NCI-H2081 treated with DMSO at 0.1 percent for 48 hours (cell line): ENCODE measurements around the gene LMBRD2.
"Not testable (repeated sequence)": the region's sequence is repeated elsewhere in the genome, so short reads cannot be mapped to it uniquely, and the experiment has no call there.

Source experiments
- DNase-seq: peaks from one replicate; lab custom pipeline; 2025; lab: John Stamatoyannopoulos, UW

The LMBRD2 gene

DNA sequence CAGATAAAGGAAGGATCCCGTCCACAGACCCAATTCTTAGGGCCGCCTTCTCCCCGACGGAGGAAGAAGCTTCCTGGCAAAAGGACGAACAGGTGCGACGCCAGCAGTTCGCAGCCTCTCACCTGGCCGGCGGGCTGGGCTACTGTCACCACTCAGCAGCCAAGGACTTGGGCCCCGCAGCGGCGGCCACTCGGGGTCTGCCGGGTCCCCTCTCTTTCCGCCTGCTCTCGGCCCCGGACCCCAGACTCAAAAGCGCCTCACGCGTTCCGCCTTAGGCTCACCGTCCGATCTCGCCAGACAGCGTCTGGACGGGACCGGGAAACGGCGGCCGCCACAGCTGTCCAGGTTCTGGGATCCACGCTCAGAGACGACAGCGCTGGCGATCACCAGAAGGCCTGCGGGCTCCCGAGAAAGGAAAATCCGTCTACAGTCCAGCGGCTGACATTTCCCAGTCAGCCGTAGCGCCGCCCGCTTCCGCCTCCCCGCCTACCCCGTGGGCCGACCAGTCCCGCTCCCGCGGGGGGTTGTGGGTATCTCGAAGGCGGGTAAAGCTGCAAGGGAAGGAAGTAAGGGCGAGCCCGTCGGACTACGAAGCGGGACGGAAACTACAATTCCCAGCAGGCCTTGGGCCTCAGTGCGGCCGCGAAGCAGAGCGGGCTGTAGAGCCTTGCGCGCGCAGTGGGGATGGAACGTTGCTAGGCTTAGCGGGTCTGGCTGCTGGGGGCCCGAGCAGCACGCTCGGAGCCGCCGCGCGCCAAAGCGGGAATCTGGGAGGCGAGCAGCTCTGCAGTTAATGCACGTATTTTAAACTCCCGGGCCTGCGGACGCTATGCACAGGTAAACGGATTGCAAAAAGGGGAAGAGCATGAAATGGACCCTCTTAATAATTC is at the start of gene LMBRD2, which contains the start of gene SKP2:
TSS of gene LMBRD2 (minus strand) at position 454 of the 890 bp plus-strand sequence. CDS start 8,538 bp downstream, outside the sequence.
TSS of gene SKP2 (plus strand) at position 678 of the 890 bp plus-strand sequence. CDS start at position 830, 152 bp downstream.
- DNase-seq = peak; percentile 99

DNA sequence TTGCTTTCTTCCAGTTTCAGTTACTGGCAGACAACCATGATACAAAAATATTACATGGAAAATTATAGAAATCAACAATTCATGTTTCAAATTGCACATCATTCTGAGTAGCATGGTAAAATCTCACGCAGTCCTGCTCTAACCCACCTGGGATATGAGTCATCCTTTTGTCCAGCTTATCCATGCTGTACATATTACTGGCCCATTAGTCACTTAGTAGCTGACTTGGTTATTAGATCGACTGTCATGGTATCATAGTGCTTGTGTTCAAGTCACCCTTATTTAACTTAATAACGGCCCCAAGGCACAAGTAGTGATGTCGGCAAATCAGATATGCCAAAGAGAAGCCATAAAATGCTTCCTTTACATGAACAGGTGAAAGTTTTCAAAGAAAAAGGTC is 48.8 kb upstream of the LMBRD2 start:
- no peak for DNase-seq

- DNase-seq = no peak
These were observed 47.9 kb upstream of the LMBRD2 start for GRCh38 chr5:36199620-36200019.

GRCh38 chr5:36198783-36199182 is 47.1 kb upstream of the LMBRD2 start:
- DNase-seq = not testable (repeated sequence)

DNA sequence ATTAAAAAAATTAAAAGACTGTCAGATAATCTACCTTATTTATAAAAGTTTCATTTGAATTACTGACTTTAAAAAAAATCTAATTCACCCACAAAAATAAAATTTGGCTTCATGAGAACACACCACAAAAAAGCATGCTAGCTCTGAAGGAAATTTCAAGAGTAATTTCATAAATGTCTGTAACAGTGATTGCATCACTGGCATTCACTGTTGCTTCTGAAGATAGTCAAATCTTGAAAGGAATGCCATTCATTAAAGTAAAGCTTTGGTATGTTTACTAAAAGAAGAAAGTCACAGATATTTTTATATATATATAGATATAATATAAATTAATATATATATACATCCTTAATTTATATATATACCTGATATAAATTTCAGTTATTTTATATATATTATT is 46.6 kb upstream of the LMBRD2 start:
- no peak for DNase-seq

- no peak for DNase-seq
These were observed 42.1 kb upstream of the LMBRD2 start for GRCh38 chr5:36193746-36194145.

DNA sequence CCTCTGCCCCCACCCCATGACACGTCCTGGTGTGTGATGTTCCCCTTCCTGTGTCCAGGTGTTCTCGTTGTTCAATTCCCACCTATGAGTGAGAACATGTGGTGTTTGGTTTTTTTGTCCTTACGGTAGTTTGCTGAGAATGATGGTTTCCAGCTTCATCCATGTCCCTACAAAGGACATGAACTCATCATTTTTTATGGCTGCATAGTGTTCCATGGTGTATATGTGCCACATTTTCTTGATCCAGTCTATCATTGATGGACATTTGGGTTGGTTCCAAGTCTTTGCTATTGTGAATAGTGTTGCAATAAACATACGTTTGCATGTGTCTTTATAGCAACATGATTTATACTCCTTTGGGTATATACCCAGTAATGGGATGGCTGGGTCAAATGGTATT is 32.7 kb upstream of the LMBRD2 start:
- DNase-seq = not testable (repeated sequence)

DNA sequence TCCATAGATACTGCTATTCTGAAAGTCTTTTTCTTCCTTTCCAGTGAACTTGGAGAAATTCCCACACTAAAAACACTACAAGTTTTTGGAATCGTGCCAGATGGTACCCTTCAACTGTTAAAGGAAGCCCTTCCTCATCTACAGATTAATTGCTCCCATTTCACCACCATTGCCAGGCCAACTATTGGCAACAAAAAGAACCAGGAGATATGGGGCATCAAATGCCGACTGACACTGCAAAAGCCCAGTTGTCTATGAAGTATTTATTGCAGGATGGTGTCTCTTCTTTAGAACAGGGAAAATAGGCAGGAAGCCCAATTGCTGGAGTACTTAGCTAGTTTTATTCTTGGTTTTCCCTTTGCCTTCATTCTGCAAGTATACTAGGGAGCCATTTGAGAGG is 30.1 kb upstream of the LMBRD2 start:
- DNase-seq = no peak

- no peak for DNase-seq
These were observed 29.1 kb upstream of the LMBRD2 start for GRCh38 chr5:36180556-36181350.

DNA sequence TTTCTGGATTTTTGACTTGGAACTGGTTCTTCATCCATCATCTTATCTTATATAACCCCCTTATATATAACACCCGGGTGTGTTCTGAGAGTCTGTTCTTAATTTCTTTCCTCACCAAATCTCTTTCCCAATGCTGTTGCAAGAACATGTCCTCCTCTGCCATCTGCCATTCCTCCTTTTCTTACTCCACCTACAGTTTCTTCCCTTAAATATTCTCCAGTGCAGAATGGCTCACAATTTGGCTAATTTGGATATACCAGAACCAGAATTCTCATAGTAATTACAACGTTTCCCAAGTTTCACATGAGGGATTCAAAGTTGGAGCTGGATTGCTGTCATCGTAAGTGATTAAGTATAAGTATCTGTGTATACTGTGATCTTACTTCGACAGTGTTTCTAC is 28.3 kb upstream of the LMBRD2 start:
- DNase-seq = no peak

GRCh38 chr5:36178524-36178890 is 26.8 kb upstream of the LMBRD2 start:
- DNase-seq = no peak

- peak; percentile 48 for DNase-seq
These were observed 26.2 kb upstream of the LMBRD2 start for GRCh38 chr5:36177715-36178523.

DNA sequence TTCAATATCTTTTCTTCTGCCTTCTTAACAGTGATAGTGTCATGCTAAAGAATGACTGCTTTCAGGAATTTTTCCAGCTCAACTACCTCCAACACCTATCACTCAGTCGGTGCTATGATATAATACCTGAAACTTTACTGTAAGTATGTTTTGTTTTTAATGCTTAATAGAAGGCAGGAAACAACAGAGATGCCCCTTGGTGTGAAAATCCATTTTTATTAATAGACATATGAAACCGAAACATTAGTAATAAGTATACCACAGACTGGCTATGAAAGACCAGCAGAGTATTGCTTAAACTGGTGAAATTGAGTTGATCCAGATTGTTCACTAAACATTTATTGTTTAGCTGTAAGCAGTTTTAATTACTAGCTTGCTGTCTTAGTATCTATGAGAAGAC is 25.5 kb upstream of the LMBRD2 start:
- no peak for DNase-seq

DNA sequence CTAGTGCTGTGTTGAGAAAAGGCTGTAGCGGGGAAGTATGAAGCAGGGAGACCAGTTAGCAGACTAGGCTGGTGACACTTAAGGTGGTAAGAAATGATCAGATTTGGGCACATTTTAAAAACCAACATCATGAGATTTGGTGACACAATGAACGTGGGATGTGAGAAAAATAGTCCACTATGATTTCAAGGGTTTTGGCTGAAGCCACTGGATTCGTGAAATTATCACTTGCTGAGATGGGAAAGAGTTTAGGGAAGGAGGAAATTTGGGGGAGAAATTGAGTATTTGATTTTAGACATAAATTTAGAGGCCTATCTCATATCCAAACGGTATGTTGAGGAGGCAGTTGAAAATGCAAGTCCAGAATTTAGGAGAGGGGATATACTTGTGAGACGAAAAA is 23.4 kb upstream of the LMBRD2 start:
- no peak for DNase-seq

DNA sequence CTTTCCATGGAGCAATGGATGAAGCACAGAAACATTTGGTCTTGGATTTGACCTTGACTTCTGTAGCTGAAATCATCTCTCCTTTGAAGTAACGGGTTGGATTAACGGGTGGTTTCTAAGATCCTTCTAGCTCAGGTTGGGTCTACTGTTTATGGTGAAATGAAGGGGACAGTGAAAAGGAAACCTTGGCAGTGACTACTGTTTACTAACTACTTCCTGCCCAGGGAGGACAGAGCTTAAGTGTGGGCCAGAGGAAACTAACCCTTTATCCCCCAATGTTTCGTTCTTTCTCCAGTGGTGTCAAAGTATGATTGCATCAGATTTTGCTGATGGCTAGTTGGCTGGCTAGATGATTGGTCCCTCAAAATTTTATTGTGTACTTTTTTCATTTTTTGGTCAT is 22.4 kb upstream of the LMBRD2 start:
- DNase-seq = no peak

- DNase-seq = no peak
These were observed 21.7 kb upstream of the LMBRD2 start for GRCh38 chr5:36173426-36173825.

- DNase-seq = no peak
These were observed 20.9 kb upstream of the LMBRD2 start for GRCh38 chr5:36172599-36172998.

DNA sequence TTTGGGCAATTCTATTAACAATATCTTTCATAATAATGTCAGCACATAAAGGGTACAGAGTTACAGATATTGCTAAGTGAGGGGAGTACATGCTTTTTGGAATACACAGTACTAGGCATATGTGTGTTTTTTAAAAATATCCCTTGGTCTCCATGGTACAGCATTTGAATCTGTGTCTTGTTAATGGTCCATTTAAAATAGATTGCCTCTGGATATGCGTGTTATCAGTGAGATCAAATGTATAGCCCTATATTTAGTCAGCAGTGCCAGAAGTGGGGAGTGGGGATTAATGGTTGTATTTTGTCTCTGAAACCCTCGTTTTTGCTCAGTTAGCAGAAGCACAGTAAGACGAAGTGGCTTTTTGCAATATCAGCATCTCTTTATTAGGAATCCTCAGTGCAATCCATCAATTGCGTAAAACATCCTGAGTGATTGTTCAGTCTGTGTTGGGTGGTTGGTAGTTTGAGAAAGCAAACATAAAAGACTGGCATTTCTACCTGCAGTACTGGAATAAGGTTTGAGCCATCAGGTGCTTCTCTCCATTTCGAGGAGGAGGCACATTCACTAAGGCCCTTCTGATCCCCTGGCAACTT is 19.2 kb upstream of the LMBRD2 start:
- no peak for DNase-seq

GRCh38 chr5:36168737-36169136 is 17.1 kb upstream of the LMBRD2 start:
- DNase-seq = no peak

GRCh38 chr5:36164461-36164860 is 12.8 kb upstream of the LMBRD2 start:
- DNase-seq = no peak

DNA sequence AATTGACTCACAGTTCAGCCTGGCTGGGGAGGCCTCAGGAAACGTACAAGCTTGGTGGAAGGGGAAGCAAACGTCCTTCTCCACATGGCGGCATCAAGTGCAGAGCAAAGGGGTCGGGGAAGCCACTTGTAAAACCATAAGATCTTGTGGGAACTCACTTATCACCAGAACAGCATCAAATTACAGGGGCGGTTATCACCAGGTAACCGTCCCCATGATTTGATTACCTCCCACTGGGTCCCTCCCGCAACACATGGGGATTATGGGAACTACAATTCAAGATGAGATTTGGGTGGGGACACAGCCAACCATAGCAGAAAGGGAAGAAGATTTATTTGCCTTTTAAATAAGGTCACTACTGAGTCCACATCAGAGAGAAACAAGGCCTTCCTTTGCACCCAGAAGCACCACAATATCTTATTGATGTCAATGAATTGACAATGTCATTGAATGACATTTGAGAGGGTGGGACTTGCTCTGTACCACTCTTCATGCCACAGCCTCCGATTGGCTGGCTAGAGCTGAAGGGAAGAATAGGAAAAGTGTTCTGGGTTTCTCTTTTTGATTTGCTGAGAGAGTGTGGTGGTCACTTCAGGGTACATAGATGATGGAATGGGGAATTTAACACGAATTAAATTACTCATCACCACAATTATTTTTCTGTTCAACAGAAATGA is 11.3 kb upstream of the LMBRD2 start:
- DNase-seq = no peak
